WI38 (cell line): Measurements from ENCODE around the gene NLGN1.

ENCODE experiments used
- H3K4me3 ChIP-seq: 2 replicates; pipeline ENCODE4 v1.5.1; 2011; ENCODE audit warnings: low read depth, mild to moderate bottlenecking, control low read depth, low read length
- TF ChIP-seq, protein P1 (sequence below): IDR thresholded peaks from 2 replicates; pipeline ENCODE4 v1.5.1; 2012; ENCODE audit warnings: low read depth, mild to moderate bottlenecking, control low read depth, low read length

Gene NLGN1

DNA sequence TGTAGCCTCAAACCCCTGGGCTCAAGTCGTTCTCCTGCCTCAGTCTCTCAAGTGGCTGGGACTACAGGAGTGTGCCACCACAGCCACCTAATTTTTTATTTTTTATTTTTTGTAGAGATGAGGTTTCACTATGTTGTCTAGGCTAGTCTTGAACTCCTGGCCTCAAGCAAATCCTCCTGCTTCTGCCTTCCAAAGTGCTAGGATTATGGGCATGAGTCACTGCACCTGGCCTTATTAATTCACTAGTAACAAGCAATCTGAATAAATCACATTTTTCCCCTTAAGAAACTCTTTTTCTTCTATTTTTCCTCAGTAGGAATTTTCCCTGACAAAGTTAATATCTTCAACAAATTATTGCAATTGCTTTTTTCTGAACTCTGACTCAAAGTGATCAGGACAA lies 336.9 kb downstream of the NLGN1 start:
- H3K4me3 ChIP-seq, result no peak overlapping the region
- TF ChIP-seq, protein P1, sequence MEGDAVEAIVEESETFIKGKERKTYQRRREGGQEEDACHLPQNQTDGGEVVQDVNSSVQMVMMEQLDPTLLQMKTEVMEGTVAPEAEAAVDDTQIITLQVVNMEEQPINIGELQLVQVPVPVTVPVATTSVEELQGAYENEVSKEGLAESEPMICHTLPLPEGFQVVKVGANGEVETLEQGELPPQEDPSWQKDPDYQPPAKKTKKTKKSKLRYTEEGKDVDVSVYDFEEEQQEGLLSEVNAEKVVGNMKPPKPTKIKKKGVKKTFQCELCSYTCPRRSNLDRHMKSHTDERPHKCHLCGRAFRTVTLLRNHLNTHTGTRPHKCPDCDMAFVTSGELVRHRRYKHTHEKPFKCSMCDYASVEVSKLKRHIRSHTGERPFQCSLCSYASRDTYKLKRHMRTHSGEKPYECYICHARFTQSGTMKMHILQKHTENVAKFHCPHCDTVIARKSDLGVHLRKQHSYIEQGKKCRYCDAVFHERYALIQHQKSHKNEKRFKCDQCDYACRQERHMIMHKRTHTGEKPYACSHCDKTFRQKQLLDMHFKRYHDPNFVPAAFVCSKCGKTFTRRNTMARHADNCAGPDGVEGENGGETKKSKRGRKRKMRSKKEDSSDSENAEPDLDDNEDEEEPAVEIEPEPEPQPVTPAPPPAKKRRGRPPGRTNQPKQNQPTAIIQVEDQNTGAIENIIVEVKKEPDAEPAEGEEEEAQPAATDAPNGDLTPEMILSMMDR, result no peak

DNA sequence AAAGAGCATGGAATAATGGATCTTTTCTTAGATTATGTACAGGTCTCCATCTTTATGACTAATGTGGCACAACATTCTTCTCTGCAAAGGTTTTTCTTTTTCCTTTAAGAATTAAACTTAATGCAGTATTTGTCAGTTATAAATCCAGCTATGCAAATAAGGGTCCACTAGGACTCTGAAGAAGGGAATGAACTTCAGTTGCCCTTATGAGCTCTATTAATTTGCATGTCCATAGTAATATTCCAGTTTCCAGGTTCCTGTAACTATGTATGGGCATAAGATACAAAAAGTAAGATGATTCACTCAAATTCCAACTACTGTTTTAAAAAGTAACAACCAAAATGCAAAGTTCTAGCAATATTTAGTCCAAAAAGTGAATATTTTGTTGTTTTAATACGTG lies 337.4 kb downstream of the NLGN1 start:
- TF ChIP-seq, protein P1, result no peak

GRCh38 chr3:173735841-173736240 lies 338.3 kb downstream of the NLGN1 start:
- TF ChIP-seq, protein P1, result no peak
- H3K4me3 ChIP-seq, result no peak overlapping the region

More for the DNA sequence above, 337.4 kb downstream of the NLGN1 start:
- no peak overlapping the region for H3K4me3 ChIP-seq

- H3K4me3 ChIP-seq, result no peak overlapping the region
- TF ChIP-seq, protein P1, result no peak
These were observed 339.7 kb downstream of the NLGN1 start for GRCh38 chr3:173737167-173737808.

GRCh38 chr3:173739726-173740125 lies 342.2 kb downstream of the NLGN1 start:
- H3K4me3 ChIP-seq, result no peak overlapping the region

DNA sequence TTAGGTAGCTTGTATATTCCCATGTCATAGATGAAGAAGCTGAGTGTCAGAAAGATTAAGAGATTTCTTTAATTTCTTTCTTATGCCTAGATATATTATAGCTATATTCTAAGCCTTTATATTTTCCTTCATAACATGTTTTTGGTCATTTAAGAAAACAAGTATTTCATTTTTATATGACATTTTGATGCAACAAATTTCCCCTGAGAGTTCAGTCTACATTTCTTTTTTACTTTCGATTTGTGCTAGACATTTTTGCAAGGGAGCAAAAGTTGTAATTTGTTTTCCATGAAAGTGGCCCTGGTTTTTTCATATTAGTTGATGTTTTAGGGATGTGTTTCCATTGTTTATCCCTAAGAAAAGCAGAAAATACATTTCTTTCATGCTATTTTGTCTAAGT lies 344.9 kb downstream of the NLGN1 start:
- H3K4me3 ChIP-seq, result peak overlapping the region; percentile 39
- TF ChIP-seq, protein P1, result no peak

More at GRCh38 chr3:173739726-173740125, 342.2 kb downstream of the NLGN1 start:
- TF ChIP-seq, protein P1, result no peak

DNA sequence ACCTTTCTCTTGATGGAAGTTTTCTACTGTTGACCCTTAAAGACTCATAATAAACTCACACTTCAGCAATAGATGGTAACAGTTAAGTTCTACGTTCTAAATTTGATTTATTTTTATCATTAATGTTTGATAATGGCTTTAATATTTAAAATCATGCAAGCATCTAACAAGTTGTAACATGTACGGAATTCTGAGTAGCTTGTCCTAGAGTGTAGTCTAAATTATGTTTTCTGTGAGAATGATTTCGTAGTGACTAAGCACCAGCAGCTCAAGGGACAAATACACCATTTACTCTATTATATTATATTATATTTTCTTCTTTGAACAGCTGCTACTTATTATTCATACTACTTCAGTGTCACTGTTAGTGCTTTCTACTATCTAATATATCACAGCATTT lies 345.6 kb downstream of the NLGN1 start:
- TF ChIP-seq, protein P1, result no peak
- peak overlapping the region; percentile 39 for H3K4me3 ChIP-seq
